ENCODE measurements around the gene COX7A2L.

DNA sequence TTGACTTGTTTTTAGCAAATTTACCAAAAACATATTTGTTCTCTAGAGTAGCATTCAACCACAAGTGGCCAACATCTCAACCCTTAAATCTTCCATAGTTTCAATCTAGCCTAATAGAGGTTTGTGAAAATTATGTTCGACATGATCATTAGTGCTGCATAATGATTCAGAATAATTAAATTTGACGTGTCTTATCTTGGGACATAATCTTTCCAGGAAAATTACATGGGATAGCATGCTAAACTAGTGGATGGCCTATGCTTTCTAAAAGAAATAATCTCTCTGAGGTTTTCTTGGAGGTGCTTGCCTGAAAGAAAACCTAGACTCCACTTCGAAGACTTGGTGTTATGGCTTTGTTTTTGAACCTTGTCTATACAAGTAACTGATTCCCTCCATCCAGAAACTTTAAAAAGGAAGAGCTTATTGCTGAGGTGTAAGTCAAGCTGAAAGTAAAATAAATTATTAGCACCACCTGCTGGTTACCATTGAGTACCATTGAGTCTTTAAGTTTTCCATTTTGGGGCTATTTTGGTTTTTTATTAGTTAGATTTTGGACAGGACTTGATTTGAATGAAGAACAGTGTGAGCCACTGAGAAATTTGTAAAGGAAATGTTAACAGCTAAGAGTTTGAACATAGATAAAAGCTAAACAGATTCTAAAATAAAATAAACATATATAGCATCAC, 32.7 kb downstream of the COX7A2L start:
- TF ChIP-seq NFIC (IDR thresholded peaks at IDR 0.05; ENCODE audit: borderline replicate concordance) = no peak
- TF ChIP-seq, protein P1, sequence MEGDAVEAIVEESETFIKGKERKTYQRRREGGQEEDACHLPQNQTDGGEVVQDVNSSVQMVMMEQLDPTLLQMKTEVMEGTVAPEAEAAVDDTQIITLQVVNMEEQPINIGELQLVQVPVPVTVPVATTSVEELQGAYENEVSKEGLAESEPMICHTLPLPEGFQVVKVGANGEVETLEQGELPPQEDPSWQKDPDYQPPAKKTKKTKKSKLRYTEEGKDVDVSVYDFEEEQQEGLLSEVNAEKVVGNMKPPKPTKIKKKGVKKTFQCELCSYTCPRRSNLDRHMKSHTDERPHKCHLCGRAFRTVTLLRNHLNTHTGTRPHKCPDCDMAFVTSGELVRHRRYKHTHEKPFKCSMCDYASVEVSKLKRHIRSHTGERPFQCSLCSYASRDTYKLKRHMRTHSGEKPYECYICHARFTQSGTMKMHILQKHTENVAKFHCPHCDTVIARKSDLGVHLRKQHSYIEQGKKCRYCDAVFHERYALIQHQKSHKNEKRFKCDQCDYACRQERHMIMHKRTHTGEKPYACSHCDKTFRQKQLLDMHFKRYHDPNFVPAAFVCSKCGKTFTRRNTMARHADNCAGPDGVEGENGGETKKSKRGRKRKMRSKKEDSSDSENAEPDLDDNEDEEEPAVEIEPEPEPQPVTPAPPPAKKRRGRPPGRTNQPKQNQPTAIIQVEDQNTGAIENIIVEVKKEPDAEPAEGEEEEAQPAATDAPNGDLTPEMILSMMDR (IDR thresholded peaks at IDR 0.05) = peak; percentile 82
- peak; percentile 39 for TF ChIP-seq SMC3 (IDR thresholded peaks at IDR 0.05; ENCODE audit: low read depth, low read length)
- TF ChIP-seq RAD21 (IDR thresholded peaks at IDR 0.05; ENCODE audit: low read length) = peak; percentile 70
- TF ChIP-seq TEAD4 (IDR thresholded peaks at IDR 0.05; ENCODE audit: borderline replicate concordance, insufficient read depth) = no peak
- TF ChIP-seq, protein P2, sequence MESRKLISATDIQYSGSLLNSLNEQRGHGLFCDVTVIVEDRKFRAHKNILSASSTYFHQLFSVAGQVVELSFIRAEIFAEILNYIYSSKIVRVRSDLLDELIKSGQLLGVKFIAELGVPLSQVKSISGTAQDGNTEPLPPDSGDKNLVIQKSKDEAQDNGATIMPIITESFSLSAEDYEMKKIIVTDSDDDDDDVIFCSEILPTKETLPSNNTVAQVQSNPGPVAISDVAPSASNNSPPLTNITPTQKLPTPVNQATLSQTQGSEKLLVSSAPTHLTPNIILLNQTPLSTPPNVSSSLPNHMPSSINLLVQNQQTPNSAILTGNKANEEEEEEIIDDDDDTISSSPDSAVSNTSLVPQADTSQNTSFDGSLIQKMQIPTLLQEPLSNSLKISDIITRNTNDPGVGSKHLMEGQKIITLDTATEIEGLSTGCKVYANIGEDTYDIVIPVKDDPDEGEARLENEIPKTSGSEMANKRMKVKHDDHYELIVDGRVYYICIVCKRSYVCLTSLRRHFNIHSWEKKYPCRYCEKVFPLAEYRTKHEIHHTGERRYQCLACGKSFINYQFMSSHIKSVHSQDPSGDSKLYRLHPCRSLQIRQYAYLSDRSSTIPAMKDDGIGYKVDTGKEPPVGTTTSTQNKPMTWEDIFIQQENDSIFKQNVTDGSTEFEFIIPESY (IDR thresholded peaks at IDR 0.05; ENCODE audit: borderline replicate concordance, low read depth) = no peak
- TF ChIP-seq RCOR1 (IDR thresholded peaks at IDR 0.05; ENCODE audit: low read length) = no peak
- TF ChIP-seq, protein P3, sequence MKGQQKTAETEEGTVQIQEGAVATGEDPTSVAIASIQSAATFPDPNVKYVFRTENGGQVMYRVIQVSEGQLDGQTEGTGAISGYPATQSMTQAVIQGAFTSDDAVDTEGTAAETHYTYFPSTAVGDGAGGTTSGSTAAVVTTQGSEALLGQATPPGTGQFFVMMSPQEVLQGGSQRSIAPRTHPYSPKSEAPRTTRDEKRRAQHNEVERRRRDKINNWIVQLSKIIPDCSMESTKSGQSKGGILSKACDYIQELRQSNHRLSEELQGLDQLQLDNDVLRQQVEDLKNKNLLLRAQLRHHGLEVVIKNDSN (IDR thresholded peaks at IDR 0.05; ENCODE audit: borderline replicate concordance, low read depth) = no peak
